Duodenal mucosa (tissue), 2 donors: ENCODE data around the gene CD2.

Experiments
- H3K27ac ChIP-seq: one replicate; pipeline ENCODE4 v1.7.0; 2013; ENCODE audit warnings: low read depth, low read length
- H3K27me3 ChIP-seq, 2 donors: one replicate each; pipeline ENCODE4 v1.7.0; 2013; ENCODE audit warnings: low read length in 2 of 2, control low read depth in 1 of 2; ENCODE audit not compliant: insufficient read depth in 2 of 2, control insufficient read depth in 1 of 2
- H3K36me3 ChIP-seq, 2 donors: one replicate each; pipeline ENCODE4 v1.7.0; 2013; ENCODE audit warnings: low read length in 2 of 2, control low read depth in 1 of 2; ENCODE audit not compliant: insufficient read depth in 2 of 2, control insufficient read depth in 1 of 2
- H3K4me1 ChIP-seq, 2 donors: one replicate each; pipeline ENCODE4 v1.7.0; 2013; ENCODE audit warnings: low read length in 2 of 2, control low read depth in 1 of 2; ENCODE audit not compliant: insufficient read depth in 2 of 2, control insufficient read depth in 1 of 2
- H3K4me3 ChIP-seq, 2 donors: one replicate each; pipeline ENCODE4 v1.7.0; 2013; ENCODE audit warnings: low read length in 2 of 2, low read depth in 1 of 2
- H3K9ac ChIP-seq, 2 donors: one replicate each; pipeline ENCODE4 v1.7.0; 2013; ENCODE audit warnings: low read length in 2 of 2, low read depth in 1 of 2
- H3K9me3 ChIP-seq, 2 donors: one replicate each; pipeline ENCODE4 v1.7.0; 2013; ENCODE audit warnings: low read length in 2 of 2, control low read depth in 1 of 2; ENCODE audit not compliant: control insufficient read depth in 1 of 2

Gene CD2

DNA sequence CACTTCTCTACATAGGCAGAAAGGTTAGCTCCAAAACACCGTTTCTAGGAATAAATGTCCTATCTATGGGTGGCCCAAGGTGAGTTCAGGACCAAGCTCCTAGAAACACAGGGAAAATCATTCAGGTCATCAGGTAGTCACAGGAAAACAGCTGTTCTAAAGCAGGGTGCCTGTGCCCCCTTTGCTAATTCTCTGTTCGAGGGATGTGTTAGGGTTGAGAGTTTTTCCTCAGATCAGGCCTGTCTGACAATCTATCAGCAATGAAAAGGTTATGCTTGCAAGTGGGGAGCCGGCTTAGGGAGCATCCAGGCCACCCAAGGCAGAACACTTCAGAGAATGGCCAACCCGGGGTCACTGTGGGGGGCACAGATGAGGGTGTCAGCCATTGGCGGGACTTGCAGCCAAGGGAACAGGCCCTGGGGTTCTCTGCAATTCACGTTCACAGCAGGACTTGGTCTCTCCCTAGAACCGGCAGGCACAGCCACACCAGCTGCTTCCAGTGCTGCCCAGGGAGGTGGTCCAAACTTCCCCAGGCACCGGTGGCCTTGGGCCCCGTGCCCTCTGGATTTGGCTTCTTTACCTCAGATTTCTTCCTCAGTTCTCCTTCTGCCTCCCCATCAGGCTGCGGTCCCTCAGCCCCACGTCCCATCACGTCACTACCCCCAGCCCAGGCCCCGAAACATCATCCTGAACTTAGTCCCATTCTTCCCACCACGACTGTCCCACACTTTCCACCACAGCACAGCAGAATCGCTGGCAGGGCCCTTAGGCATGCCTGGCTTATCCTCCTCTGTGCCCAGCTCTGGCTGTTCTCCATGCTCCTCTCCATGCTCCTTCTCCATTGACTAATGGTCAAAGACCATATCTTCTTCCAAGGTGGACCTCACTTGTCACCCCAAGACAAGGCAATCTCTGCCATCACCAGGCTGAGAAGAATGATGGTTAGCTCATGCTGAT lies 11.0 kb downstream of the CD2 start:
- peaks cover 17 to 19% of the 10 kb centered on the region in 2 donors for H3K4me1 ChIP-seq
- no peak overlapping the region for H3K4me3 ChIP-seq
- no peaks in the 10 kb centered on the region for H3K9me3 ChIP-seq

DNA sequence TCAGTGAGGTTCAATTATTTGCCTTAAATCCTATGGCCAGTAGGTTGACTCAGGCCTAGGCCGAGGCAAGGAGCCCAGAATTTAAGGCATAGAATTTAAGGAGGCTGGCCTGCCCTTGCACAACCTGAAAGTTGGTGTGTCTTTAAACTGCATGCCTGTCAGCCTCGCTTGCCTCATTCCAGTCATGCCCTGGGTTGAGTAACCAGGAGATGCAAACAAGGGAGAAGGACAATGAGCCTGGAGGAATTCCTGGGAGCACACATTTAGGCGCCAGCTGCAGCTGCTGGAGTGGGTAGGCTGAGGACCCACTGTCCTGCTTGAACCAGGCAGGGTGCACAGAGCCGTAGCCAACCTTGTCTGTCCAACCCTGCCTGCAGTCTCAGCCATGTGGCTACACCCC lies 11.7 kb downstream of the CD2 start:
- peaks cover 17 to 19% of the 10 kb centered on the region in 2 donors for H3K4me1 ChIP-seq
- H3K27me3 ChIP-seq, result peaks cover 0 to 3% of the 10 kb centered on the region in 2 donors
- no peak overlapping the region for H3K4me3 ChIP-seq
- peaks cover 0 to 3% of the 10 kb centered on the region in 2 donors for H3K36me3 ChIP-seq
- no peak overlapping the region for H3K9ac ChIP-seq
- H3K27ac ChIP-seq, result no peak overlapping the region
- no peaks in the 10 kb centered on the region for H3K9me3 ChIP-seq

More for the DNA sequence above, 11.0 kb downstream of the CD2 start:
- Histone ChIP-seq H3K27me3 (no peaks in the 10 kb centered on the region), H3K27ac (no peak overlapping the region), H3K36me3 (peaks cover 0 to 3% of the 10 kb centered on the region in 2 donors), H3K9ac (no peak overlapping the region)

DNA sequence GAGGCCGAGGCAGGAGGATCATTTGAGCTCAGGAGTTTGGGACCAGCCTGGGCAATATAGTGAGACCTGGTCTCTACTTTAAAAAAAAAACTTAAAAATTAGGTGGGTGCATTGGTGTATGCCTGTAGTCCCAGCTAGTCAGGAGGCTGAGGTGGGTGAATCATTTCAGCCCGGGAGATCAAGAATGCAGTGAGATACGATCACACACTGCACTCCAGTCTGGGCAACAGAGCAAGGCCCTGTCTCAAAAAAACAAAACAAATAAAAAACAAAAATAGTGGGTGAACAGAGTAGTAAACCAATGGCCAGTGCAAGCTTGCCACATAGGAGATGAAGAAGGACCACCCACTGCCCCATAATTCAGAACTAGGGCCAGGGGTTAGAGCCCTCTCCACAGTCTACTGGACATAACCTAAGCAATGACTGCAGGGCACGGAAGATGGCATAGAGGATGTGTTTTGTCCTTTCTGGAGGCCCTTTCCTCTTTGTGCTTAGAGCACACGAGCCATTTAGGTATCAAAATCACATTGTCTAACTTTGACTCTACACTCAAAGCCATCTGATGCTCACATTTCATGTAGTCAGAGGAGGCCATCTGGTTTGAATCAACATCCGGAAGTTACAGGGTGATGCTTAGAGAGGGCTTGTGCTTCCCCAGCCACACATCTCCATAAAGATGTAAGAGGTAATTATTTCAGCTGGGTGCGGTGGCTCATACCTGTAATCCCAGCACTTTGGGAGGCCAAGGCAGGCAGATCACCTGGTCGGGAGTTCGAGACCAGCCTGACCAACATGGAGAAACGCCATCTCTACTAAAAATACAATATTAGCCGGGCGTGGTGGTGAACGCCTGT lies 12.6 kb downstream of the CD2 start:
- Histone ChIP-seq H3K9ac (no peak overlapping the region), H3K27ac (no peak overlapping the region), H3K4me1 (peaks cover 17 to 22% of the 10 kb centered on the region in 2 donors), H3K27me3 (peaks cover 0 to 3% of the 10 kb centered on the region in 2 donors), H3K36me3 (no peaks in the 10 kb centered on the region), H3K9me3 (no peaks in the 10 kb centered on the region), H3K4me3 (no peak overlapping the region)

DNA sequence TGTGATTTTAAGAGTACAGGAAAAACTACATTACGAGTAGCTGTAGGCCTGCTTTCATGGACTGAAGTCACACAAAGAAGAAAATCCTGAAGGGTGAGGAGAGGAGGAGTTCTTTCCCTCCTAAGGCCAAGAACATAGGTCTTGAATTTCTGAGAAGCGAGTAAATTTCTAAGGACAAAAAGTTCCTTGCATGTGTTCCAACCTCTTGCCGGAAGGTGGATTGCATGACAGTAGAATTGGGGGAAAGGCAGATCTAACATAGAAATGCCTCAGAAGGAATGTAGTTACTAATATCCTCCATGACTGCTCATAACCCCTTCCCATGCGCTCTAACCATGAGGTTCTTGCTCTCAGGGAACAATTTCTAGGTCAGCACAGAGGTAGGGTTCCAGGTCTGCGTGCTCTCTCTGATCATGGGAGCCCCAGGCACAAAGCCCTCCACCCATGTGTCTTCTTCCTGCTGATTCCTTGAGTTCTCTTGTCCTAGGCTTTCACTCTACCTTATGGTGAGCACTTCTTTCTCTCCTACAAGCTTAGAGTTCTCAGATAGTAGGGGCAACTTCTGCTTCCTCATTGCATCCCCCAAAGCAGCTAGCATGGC lies 13.7 kb downstream of the CD2 start:
- H3K4me1 ChIP-seq, result peaks cover 12 to 15% of the 10 kb centered on the region in 2 donors

DNA sequence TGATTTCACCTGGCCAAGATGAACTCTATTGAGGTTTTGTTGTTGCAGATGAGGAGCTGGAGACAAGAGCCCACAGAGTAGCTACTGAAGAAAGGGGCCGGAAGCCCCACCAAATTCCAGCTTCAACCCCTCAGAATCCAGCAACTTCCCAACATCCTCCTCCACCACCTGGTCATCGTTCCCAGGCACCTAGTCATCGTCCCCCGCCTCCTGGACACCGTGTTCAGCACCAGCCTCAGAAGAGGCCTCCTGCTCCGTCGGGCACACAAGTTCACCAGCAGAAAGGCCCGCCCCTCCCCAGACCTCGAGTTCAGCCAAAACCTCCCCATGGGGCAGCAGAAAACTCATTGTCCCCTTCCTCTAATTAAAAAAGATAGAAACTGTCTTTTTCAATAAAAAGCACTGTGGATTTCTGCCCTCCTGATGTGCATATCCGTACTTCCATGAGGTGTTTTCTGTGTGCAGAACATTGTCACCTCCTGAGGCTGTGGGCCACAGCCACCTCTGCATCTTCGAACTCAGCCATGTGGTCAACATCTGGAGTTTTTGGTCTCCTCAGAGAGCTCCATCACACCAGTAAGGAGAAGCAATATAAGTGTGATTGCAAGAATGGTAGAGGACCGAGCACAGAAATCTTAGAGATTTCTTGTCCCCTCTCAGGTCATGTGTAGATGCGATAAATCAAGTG lies 14.3 kb downstream of the CD2 start:
- Histone ChIP-seq H3K36me3 (no peaks in the 10 kb centered on the region), H3K27ac (no peak overlapping the region), H3K9me3 (no peaks in the 10 kb centered on the region), H3K9ac (no peak overlapping the region), H3K4me1 (peaks cover 8 to 11% of the 10 kb centered on the region in 2 donors), H3K27me3 (peaks cover 0 to 3% of the 10 kb centered on the region in 2 donors), H3K4me3 (no peak overlapping the region)

More for the DNA sequence above, 13.7 kb downstream of the CD2 start:
- Histone ChIP-seq H3K9ac (no peak overlapping the region), H3K27ac (no peak overlapping the region), H3K36me3 (no peaks in the 10 kb centered on the region), H3K4me3 (no peak overlapping the region), H3K27me3 (peaks cover 0 to 3% of the 10 kb centered on the region in 2 donors), H3K9me3 (no peaks in the 10 kb centered on the region)

DNA sequence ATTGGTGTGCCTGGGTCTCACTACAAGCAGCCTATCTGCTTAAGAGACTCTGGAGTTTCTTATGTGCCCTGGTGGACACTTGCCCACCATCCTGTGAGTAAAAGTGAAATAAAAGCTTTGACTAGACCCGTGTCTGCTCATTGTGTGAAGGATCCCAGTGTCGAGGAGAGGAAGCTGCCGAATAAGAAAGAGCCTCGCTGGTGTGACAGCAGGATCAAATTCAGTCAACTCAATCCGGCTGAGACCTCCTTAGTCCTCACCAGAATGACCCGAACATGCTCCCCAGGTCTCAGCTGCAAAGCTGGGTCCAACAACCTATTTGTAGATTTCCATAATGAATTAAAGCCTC lies 14.8 kb downstream of the CD2 start:
- Histone ChIP-seq H3K4me3 (no peak overlapping the region), H3K27me3 (peaks cover 0 to 3% of the 10 kb centered on the region in 2 donors), H3K27ac (no peak overlapping the region), H3K4me1 (peaks cover 4 to 7% of the 10 kb centered on the region in 2 donors), H3K9me3 (no peaks in the 10 kb centered on the region), H3K9ac (no peak overlapping the region), H3K36me3 (no peaks in the 10 kb centered on the region)

DNA sequence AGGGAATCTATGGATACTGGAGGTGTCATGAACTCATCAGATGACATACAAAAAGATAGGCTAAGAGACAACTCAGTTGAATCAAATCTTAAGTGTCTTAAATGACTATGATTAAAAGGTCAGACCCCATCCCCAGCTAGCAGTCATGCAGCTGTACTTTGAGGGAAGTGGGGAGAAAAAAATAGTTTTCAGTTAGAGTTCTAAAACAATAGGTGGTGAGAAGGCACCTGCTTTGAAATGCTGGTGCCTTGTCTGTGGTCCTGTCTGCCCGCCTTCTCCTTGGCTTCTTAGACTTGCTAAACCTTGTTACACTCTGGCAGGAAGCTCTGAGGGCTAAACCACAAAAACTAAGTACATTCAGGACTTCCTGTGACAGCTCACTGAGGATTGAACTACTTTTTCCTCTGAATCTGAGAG lies 15.3 kb downstream of the CD2 start:
- Histone ChIP-seq H3K27ac (no peak overlapping the region), H3K4me3 (no peak overlapping the region), H3K9me3 (no peaks in the 10 kb centered on the region), H3K36me3 (no peaks in the 10 kb centered on the region), H3K27me3 (peaks cover 0 to 3% of the 10 kb centered on the region in 2 donors), H3K9ac (no peak overlapping the region), H3K4me1 (peaks cover 4 to 7% of the 10 kb centered on the region in 2 donors)

DNA sequence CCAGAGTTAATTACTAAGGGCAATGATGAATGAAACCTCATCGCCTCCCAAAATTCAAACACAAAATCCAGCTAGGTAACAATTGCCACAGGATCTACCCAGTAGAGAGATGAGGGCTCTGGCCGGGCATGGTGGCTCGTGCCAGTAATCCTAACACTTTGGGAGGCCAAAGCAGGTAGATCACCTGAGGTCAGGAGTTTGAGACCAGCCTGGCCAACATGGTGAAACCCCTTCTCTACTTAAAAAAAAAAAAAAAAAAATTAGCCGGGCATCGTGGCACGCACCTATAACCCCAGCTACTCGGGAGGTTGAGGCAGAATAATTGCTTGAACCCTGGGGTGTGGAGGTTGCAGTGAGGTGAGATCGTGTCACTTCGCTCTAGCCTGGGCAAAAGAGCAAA lies 15.8 kb downstream of the CD2 start:
- H3K36me3 ChIP-seq, result no peaks in the 10 kb centered on the region
- no peaks in the 10 kb centered on the region for H3K9me3 ChIP-seq
- peaks cover 4 to 7% of the 10 kb centered on the region in 2 donors for H3K4me1 ChIP-seq
- no peak overlapping the region for H3K27ac ChIP-seq
- H3K9ac ChIP-seq, result no peak overlapping the region
- no peak overlapping the region for H3K4me3 ChIP-seq
- peaks cover 0 to 3% of the 10 kb centered on the region in 2 donors for H3K27me3 ChIP-seq

DNA sequence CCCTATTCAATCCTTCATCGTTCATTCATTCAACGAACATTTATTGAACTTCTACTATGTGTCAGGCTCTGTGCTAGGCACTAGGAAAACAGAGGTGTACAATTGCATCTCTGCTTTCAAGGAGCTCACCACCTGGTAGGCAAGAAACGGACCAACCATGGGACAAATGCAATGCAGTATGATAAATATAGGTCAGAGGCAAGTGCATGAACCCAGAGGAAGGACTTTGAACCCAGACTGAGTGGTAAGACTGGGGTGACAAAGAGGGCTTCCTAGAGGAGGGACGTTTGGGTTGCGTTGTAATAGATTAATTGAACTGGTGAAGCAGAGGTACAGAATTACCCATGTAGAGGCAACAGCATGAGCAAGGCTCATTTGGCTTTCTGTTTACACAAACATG lies 16.4 kb downstream of the CD2 start:
- no peak overlapping the region for H3K4me3 ChIP-seq
- peaks cover 0 to 3% of the 10 kb centered on the region in 2 donors for H3K27me3 ChIP-seq
- H3K27ac ChIP-seq, result no peak overlapping the region
- H3K4me1 ChIP-seq, result peaks cover 4 to 7% of the 10 kb centered on the region in 2 donors
- no peak overlapping the region for H3K9ac ChIP-seq
- no peaks in the 10 kb centered on the region for H3K9me3 ChIP-seq
- H3K36me3 ChIP-seq, result no peaks in the 10 kb centered on the region
